Stimulated activated CD4-positive, alpha-beta T cell treated with anti-CD3 and anti-CD28 coated beads, Interleukin-15, amount 100 ng/mL, for 1 hour (primary cell): Measurements from ENCODE around the gene CYP2A6.

Experiments
- DNase-seq, 2 donors: peaks; one replicate each; pipeline ENCODE4 v3.0.0-alpha.2; 2020; ENCODE audit warnings: low read depth in 1 of 2, low spot score in 1 of 2

The CYP2A6 gene

DNA sequence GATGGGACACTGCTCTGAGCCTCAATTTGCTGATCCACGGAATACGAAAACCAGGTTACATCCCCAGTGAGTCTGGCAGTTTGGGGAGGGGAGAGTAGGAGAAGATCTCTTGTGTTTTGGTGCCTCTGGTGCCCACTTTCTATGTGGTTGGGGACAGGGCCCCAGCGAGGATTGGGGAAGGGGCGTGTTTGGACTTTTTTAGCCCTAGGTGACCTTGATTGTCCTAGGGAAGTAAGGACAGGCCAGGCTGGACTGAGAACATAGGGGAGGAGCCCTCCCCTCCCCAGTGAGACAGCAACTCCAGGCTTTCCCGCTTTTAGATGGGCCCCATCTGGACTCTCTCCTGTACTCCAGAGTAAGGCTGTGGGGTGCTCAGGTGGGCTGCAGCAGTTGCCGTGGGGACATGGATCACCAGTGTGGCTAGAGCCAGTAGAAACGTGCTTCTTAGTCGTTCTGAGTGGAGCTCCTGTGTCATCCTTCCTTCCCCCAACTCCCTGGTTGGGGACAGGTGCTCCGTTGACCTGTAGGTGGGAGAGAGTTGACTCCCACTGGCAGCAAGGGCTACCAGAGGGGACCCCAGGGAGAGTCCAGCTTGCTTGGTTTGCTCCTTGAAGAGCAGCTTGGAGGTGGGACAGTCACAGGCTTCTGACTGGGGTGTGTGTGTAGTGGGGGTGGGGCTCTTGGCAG lies 46.9 kb downstream of the CYP2A6 start:
- DNase-seq: no peak

DNA sequence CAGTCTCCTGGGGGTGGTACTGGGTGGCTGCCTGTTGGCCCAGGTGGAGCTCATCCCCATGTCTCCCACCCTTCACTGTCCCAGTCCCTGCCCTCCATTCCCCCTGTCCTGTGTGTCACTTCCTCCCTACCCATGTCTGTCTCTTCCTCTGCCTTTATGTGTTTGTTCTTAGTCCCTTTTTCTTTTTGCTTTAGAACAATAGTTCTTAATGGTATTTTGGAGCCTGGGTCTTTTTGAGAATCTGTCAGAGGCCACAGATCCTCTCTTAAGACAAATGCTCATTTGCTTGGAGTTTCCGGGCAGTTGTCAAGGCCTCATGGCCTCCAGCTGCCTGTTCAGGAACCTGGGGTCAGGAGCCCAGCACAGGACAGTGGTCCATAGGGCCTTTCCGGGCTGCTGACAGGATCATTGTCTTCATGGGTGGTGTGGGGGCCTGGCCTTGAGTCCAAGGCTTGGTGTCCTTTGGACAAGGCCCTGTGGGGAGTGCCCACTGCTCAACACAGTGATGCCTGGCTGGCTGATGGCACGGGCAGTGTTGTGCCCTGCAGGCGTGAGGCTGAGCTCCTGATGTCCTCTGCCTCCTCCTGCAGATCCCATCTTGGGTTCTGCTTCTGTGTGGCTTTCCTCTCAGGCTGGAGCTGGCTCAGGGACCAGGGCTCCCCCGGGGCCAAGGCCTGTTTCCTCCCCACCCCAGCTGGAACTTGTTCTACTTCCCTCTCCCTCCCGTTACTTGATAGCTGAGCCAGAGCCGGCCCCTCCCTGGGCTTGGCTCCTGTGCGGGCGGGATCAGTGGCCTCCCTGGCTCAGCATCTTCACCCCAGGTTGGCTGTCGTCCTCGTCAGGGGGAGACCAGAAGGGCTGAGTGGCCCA lies 47.7 kb downstream of the CYP2A6 start:
- DNase-seq: no peak

DNA sequence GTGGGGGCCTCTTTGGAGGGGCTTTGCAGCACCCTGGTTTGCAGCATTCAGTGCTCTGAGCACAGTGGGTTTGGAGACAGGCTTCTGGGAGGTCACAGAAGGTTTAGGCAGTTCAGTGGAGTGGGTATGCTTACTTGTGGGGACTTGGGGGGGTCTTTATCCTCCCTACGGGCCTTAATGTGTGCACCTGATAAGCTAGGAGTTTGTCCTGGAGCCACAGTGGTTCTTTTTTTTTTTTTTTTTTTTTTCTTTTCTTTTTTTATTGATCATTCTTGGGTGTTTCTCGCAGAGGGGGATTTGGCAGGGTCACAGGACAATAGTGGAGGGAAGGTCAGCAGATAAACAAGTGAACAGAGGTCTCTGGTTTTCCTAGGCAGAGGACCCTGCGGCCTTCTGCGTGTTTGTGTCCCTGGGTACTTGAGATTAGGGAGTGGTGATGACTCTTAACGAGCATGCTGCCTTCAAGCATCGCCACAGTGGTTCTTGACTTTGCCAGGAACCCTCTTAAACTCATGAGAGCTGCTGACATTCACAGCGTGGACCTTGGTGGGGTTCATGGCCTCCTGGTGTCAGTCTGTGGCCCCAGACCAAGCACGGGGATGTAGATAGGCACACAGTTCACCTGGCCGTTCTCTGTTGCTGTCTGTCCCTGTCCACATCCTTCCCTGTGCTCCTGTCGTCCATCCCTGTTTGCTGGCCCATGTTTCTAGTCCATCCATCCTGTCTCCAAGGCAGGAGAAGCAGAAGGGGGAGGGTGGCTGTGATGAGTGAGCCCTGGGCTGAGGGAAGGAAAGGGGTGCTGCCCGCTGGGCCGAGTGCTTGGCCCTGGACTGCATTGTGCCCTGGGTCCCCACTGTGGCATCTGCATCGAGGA lies 48.6 kb downstream of the CYP2A6 start:
- no peak for DNase-seq

DNA sequence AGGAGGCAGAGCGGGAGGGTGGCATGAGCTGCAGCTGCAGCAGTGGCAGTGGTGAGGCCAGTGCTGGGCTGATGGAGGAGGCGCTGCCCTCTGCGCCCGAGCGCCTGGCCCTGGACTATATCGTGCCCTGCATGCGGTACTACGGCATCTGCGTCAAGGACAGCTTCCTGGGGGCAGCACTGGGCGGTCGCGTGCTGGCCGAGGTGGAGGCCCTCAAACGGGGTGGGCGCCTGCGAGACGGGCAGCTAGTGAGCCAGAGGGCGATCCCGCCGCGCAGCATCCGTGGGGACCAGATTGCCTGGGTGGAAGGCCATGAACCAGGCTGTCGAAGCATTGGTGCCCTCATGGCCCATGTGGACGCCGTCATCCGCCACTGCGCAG lies 49.3 kb downstream of the CYP2A6 start:
- no peak for DNase-seq

DNA sequence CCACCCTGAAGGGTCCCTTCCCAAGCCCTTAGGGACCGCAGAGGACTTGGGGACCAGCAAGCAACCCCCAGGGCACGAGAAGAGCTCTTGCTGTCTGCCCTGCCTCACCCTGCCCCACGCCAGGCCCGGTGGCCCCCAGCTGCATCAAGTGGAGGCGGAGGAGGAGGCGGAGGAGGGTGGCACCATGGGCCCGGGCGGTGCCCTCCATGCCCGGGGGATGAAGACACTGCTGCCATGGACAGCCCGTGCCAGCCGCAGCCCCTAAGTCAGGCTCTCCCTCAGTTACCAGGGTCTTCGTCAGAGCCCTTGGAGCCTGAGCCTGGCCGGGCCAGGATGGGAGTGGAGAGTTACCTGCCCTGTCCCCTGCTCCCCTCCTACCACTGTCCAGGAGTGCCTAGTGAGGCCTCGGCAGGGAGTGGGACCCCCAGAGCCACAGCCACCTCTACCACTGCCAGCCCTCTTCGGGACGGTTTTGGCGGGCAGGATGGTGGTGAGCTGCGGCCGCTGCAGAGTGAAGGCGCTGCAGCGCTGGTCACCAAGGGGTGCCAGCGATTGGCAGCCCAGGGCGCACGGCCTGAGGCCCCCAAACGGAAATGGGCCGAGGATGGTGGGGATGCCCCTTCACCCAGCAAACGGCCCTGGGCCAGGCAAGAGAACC lies 49.8 kb downstream of the CYP2A6 start:
- no peak for DNase-seq

DNA sequence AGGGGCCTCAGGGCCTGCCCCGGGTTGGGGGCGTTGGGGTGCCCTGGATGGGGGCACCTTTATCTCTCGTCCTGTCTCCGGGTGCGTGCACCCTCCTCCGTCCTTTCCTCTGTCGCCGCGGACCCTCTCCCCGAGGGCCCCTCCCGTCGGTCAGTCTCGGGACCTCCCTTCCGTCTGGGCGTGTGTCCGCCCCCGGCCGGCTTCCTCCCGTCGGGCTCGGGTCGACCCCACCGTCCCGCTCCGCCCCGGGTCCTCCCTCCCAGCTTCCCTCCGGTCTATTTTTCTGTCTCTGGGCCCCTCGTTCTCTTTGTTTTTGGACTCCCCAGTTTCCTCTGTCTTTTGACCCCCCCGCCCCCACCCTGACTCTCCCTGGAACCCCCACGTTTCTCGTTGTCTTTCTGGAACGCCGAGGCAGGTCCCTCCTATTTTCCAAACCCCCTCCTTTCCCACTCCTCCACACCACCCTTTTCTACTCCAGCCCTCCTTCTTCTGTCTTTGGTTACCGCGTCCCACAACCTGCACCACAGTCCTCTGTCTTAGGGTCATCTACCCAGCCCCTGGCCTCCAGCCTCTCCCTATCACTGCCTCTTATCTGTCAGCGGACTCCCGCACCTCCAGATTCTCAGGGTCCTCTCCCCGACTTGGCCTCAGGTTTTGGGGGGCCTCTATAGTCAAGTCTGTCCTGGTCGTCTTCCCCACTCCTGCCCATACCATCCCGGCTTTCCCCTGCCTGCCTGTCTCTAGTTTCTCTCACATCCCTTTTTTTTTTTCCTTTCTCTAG lies 50.5 kb downstream of the CYP2A6 start:
- DNase-seq: no peak

DNA sequence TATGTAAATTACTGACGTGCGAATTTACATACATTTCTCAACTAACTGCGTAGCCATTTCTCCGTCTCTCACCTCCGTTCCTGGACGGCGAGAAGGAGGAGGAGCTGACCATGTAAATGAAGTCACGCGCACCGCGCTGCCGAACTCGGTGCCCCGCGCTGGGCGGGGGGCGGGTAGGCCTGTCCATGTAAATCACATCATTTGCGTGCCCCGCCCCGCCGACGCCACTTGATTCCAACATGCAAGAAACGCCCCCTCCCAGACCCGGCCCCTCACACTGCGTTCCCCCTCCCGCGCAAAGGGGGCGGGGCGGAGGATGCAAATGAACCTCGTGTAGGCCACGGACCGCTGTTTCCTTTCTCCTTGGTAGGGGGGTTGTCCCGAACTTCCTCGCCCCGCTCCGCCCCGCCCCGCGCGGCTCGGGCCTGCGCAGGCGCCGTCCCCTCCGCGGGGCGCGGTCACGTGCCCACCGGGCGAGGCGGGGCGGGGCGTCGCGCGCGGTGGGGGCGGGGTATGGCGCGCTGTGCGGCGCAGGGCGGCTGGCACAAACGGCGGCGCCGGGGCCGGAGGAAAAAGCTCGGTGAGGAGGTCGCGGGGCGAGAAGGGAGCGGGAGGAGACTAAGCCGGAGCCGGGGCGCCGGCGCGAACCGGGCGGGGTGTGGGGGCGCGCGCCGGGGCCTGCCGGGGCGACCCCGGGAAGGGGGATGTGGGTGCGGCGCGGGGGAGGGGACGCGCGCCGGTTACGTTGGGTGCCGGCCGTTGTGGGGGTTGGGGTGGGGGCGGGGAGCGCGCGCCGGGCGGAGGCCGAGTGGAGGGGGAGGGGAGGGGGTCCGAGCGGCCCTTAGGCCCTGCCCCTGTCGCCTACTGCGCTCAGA lies 51.3 kb downstream of the CYP2A6 start, which contains the start of gene EGLN2:
Gene EGLN2 (plus strand): TSS at position 509 of the 875 bp plus-strand sequence. CDS start 1,382 bp downstream, outside the sequence.
- peak; percentile 100 for DNase-seq

DNA sequence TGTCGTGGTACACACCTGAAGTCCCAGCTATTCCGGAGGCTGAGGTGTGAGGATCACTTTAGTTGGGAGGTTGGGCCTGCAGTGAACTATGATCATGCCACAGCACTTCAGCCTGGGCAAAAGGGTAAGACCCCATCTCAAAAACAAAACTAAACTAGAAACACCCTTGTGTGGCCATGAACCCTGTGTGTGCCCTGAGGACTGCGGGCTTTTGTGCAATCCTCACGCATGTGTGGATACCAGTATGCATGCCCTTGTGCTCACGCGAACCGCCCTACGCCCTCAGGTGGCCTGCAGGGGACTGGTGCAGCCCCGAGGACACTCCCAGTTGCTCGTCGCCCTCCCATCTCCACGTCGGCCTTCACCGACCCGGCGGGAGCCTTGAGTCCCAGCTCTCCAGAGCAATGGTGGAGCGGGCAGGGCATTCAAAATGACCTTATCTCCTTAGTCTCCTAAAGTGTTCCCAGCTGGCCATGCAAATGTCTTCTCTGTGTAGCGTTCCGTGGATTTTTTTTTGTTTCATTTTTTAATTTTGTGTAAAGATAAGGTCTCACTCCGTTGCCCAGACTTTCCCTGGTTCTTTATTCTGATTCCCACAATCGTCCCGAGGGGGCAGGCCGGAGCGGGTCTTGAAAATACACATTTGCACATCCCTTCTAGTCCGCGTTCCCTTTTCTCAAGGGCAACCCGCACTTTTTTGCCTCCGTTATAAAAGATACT lies 52.1 kb downstream of the CYP2A6 start:
- peak; percentile 40 for DNase-seq

DNA sequence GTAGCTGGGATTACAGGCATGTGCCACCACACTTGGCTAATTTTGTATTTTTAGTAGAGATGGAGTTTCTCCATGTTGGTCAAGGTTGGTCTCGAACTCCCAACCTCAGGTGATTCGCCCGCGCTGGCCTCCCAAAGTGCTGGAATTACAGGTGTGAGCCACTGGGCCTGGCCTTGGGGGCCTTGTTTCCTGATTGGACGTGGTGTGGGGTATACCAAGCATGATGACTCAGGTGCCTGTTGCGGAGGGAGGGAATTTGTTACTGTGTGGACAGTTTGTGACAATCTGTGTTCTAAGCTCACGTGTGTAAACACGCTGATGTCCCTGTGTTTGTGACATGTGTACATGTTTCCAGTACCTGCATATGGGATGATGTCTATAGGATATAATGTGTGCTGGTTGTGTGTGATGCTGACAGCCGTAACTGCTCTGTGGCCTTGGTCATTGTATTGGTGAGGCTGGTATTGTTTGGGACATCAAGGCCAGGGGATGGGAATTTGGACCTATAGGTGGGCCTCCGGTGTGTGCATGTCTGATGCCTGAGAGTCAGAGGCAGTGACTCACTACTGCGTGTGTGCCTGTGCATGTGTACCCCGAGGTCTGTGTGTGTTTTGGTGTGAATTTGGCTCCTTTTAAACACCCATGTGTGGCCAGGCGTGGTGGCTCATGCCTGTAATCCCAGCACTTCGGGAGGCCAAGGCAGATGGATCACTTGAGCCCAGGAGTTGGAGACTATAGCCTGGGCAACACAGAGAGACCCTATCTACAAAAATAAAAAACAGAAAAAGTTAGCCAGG lies 52.9 kb downstream of the CYP2A6 start:
- no peak for DNase-seq
